SK-N-SH (cell line): ENCODE results near the gene DDAH2. TPM values are rescaled to one million over a fixed set of nuclear protein-coding genes. Genes with fewer than 3 reads are reported as not detected.

Experiments
- CTCF ChIA-PET: fragments of 300-600, 350-600 bp; formaldehyde crosslinking; extraction: SDS; loops from one replicate; lab custom pipeline; 2021; lab: Yijun Ruan, JAX
- POLR2A ChIA-PET: fragments of 350-600 bp; sonication (Branson Sonifier 250); formaldehyde crosslinking; extraction: SDS; loops from one replicate; lab custom pipeline; 2020; ENCODE audit warnings: antibody characterized with exemption, inconsistent platforms; lab: Yijun Ruan, JAX
- DNase-seq: peaks from one replicate; pipeline ENCODE4 v3.0.0; 2012
- H2AFZ ChIP-seq: fragments of 200-600 bp; sonication (generic); 2 replicates; pipeline ENCODE4 v1.8.1; 2016; ENCODE audit warnings: antibody characterized with exemption, mild to moderate bottlenecking, low read depth
- H3F3A ChIP-seq: fragments of 200-600 bp; sonication (generic); replicated peaks from 2 replicates; pipeline ENCODE3; 2016; ENCODE audit warnings: antibody characterized with exemption, mild to moderate bottlenecking; ENCODE audit not compliant: insufficient read depth
- H3K27ac ChIP-seq, 2 experiments: fragments of 200-500 bp in 1 of 2; fragments of 200-600 bp in 1 of 2; sonication (Bioruptor generic) in 1 of 2; sonication (generic), shearing (Covaris generic) in 1 of 2; 2 replicates each; pipeline versions ENCODE4 v1.5.1 to v1.6.1; 2014 to 2016; ENCODE audit warnings: low read depth in 2 of 2, inconsistent platforms in 1 of 2, low read length in 1 of 2, mild to moderate bottlenecking in 1 of 2, mixed read lengths in 1 of 2
- H3K27me3 ChIP-seq: fragments of 200-600 bp; sonication (generic), shearing (Covaris generic); 2 replicates; pipeline ENCODE4 v1.6.1; 2016; ENCODE audit warnings: mixed run types; ENCODE audit not compliant: insufficient read depth
- H3K36me3 ChIP-seq, 2 experiments: fragments of 200-500 bp in 1 of 2; fragments of 200-600 bp in 1 of 2; sonication (Bioruptor generic) in 1 of 2; sonication (generic) in 1 of 2; replicated peaks in 1 of 2; 2 replicates each; pipeline versions ENCODE3 to v1.5.1; 2014 to 2016; ENCODE audit warnings: low read length in 1 of 2, mild to moderate bottlenecking in 1 of 2; ENCODE audit not compliant: insufficient read depth in 2 of 2, control insufficient read depth in 1 of 2
- H3K4me1 ChIP-seq, 2 experiments: fragments of 200-500 bp in 1 of 2; fragments of 200-600 bp in 1 of 2; sonication (Bioruptor generic) in 1 of 2; sonication (generic), shearing (Covaris generic) in 1 of 2; 2 replicates each; pipeline versions ENCODE4 v1.5.1 to v1.6.1; 2014 to 2016; ENCODE audit warnings: low read depth in 1 of 2, low read length in 1 of 2, mixed run types in 1 of 2; ENCODE audit not compliant: insufficient read depth in 2 of 2, control insufficient read depth in 1 of 2
- H3K4me2 ChIP-seq: fragments of 200-600 bp; sonication (generic), shearing (Covaris generic); 2 replicates; pipeline ENCODE4 v1.6.1; 2017; ENCODE audit warnings: mixed run types
- H3K4me3 ChIP-seq, 2 experiments: fragments of 200-500 bp in 1 of 2; fragments of 200-600 bp in 1 of 2; sonication (Bioruptor generic) in 1 of 2; sonication (generic), shearing (Covaris generic) in 1 of 2; 2 replicates each; pipeline versions ENCODE4 v1.5.1 to v1.8.1; 2014 to 2016; ENCODE audit warnings: low read depth in 2 of 2, inconsistent platforms in 1 of 2, low read length in 1 of 2, mild to moderate bottlenecking in 1 of 2, mixed read lengths in 1 of 2, moderate library complexity in 1 of 2
- H3K79me2 ChIP-seq: fragments of 200-600 bp; sonication (generic); 2 replicates; pipeline ENCODE4 v1.8.1; 2017; ENCODE audit warnings: mild to moderate bottlenecking; ENCODE audit not compliant: insufficient read depth
- H3K9ac ChIP-seq: fragments of 200-600 bp; sonication (generic); 2 replicates; pipeline ENCODE4 v1.6.1; 2017; ENCODE audit warnings: mixed run types
- H3K9me2 ChIP-seq: fragments of 200-600 bp; sonication (generic); 2 replicates; pipeline ENCODE4 v1.6.1; 2017; ENCODE audit warnings: mixed run types
- H3K9me3 ChIP-seq: fragments of 200-600 bp; sonication (generic); 2 replicates; pipeline ENCODE4 v1.6.1; 2017; ENCODE audit warnings: mixed run types, mild to moderate bottlenecking, moderate library complexity
- H4K20me1 ChIP-seq: fragments of 200-600 bp; sonication (generic); 2 replicates; pipeline ENCODE4 v1.6.1; 2017; ENCODE audit warnings: mild to moderate bottlenecking, mixed run types; ENCODE audit not compliant: insufficient read depth
- FOXJ3 ChIP-seq: sonication (generic); formaldehyde crosslinking; IDR thresholded peaks from 2 replicates; pipeline ENCODE4 v1.5.1; 2020; ENCODE audit warnings: mild to moderate bottlenecking, missing genetic modification reagents
- JUND ChIP-seq: IDR thresholded peaks from 2 replicates; pipeline ENCODE4 v1.4.0; 2012
- MEF2A ChIP-seq: IDR thresholded peaks from 2 replicates; pipeline ENCODE4 v1.4.0; 2012; ENCODE audit warnings: low read depth, borderline replicate concordance
- RCOR1 ChIP-seq: fragments of 150-350 bp; IDR thresholded peaks from 2 replicates; pipeline ENCODE4 v1.6.1; 2017; ENCODE audit warnings: antibody characterized with exemption, low read length
- WGBS: methylation state at CpG from one replicate; pipeline ENCODE4 v1.1.6; 2017; ENCODE audit warnings: low lambda C conversion rate; 5-methylcytosine and 5-hydroxymethylcytosine counted together
- polyA plus RNA-seq, 3 experiments: library from polyadenylated mRNA; depleted of rRNA; stranded (reverse); fragments of >200 nt; gene quantifications; 2 replicates each; pipeline ENCODE4 v1.2.3, GENCODE V29; 2012
- TF ChIP-seq, protein P1 (sequence below): fragments of 200-600 bp; sonication (generic); IDR thresholded peaks from 2 replicates; pipeline ENCODE4 v1.6.1; 2017; ENCODE audit warnings: antibody characterized with exemption, mild to moderate bottlenecking, moderate library complexity
- TF ChIP-seq, protein P2 (sequence below): IDR thresholded peaks from 2 replicates; pipeline ENCODE4 v1.4.0; 2012; ENCODE audit warnings: low read depth, borderline replicate concordance
- TF ChIP-seq, protein P3 (sequence below): IDR thresholded peaks from 2 replicates; pipeline ENCODE4 v1.4.0; 2012; ENCODE audit warnings: low read depth
- TF ChIP-seq, protein P4 (sequence below): fragments of 150-350 bp; IDR thresholded peaks from 2 replicates; pipeline ENCODE4 v1.6.1; 2016; ENCODE audit warnings: mild to moderate bottlenecking, low read depth, low read length
- TF ChIP-seq, protein P5 (sequence below): IDR thresholded peaks from 2 replicates; pipeline ENCODE4 v1.6.1; 2012; ENCODE audit warnings: mild to moderate bottlenecking, low read depth, low read length, moderate library complexity

DDAH2 gene
- polyA plus RNA-seq, 1 of the 3 experiments (the other 2 are of a cell fraction) = 180 TPM

DNA sequence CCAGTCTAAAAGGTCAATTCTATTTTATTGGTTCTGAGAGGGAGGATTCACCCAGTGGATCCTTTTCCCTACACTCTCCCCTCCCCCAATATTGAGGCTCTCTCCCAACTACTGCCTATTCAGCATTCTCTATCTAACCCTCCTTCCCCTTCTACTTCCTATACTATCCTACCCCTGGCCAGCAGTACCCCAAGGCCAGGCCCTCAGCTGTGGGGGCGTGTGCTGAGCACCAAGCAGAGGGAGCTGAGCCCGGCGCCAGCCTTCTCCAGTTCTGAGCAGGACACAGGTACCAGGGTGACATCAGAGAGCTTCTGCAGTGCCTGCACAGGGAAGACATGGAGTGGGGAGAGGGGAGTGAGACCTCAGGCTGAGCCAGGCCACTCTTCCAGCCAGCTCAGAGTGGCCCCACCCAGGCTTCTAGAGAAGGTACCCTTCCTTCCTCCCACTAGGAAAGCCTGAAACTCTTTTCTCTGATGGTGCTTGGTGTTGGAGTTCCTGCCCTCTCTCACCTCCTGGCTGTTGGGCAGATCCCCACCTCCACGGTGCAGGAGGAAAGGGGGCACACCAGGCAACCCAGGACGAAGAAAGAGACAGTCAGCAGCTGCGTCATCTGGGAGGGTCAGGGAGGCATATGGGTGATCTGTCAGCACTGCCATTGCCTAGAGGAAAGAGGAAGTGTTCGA is 1.9 kb downstream of the DDAH2 start:
- peaks cover 22% of the 10 kb centered on the region; the same call in 1 of the 2 replicates for H3K79me2 ChIP-seq
- no peak overlapping the region for H3K4me3 ChIP-seq
- H3K4me1 ChIP-seq = peaks cover 13 to 14% of the 10 kb centered on the region in 2 experiments; a peak in 1 of 4 replicates
- H3F3A ChIP-seq = peaks cover 27% of the 10 kb centered on the region
- H4K20me1 ChIP-seq = peaks cover 9% of the 10 kb centered on the region; the same call in 1 of the 2 replicates
- TF ChIP-seq, protein P1, sequence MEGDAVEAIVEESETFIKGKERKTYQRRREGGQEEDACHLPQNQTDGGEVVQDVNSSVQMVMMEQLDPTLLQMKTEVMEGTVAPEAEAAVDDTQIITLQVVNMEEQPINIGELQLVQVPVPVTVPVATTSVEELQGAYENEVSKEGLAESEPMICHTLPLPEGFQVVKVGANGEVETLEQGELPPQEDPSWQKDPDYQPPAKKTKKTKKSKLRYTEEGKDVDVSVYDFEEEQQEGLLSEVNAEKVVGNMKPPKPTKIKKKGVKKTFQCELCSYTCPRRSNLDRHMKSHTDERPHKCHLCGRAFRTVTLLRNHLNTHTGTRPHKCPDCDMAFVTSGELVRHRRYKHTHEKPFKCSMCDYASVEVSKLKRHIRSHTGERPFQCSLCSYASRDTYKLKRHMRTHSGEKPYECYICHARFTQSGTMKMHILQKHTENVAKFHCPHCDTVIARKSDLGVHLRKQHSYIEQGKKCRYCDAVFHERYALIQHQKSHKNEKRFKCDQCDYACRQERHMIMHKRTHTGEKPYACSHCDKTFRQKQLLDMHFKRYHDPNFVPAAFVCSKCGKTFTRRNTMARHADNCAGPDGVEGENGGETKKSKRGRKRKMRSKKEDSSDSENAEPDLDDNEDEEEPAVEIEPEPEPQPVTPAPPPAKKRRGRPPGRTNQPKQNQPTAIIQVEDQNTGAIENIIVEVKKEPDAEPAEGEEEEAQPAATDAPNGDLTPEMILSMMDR = no peak
- POLR2A ChIA-PET = no interaction called here
- H3K27ac ChIP-seq = no peak overlapping the region
- no peaks in the 10 kb centered on the region for H3K9me3 ChIP-seq
- 94% methylated on average over 6 of the region's 7 CpGs for WGBS
- no peak overlapping the region for H3K4me2 ChIP-seq
- H2AFZ ChIP-seq = no peak overlapping the region
- CTCF ChIA-PET = interaction anchor here (1.5 to 7.3 kb wide), 4 partner anchors 13 to 103 kb away, joined by 6 to 45 read pairs (median 24); partner anchors contain the start of gene MSH5
- H3K9me2 ChIP-seq = no peaks in the 10 kb centered on the region
- H3K9ac ChIP-seq = no peak overlapping the region
- DNase-seq = no peak
- H3K27me3 ChIP-seq = no peaks in the 10 kb centered on the region
- H3K36me3 ChIP-seq = peaks cover 37 to 39% of the 10 kb centered on the region in 2 experiments

DNA sequence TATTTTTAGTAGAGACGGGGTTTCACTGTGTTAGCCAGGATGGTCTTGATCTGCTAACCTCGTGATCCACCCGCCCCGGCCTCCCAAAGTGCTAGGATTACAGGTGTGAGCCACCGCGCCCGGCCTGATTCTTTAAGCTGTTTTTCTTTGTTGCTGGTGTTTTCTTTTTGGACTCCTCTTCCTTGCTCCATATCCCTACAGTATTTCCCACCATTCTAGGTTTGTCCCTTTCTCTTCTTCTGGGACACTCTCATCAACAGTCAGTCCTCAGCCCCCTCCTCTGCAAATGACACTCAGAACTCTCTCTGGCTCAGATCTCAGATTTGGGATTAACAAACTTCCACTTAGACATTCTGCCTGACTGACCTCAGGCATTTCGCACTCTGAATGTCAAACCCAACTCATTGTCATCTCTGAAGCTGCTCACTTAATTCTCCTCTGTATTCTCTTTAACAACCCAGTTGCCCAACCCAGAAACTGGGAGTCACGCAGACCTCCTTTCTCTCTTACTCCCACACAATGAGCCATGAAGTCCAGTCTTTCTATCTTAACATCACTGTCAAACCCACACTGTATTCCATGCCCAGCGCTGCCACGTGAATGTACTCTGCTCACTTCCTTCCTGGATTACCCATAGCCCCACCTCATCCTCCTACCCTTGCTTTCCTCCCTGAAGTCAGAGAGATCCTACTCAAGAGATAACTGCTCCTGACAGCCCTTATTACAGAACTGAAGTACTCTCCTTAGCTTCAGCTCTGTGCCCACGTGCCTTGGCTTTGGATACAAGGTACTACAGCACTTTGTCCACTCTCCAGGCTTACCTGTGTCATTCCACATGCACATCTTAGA is 3.4 kb downstream of the DDAH2 start:
- Histone ChIP-seq H3K27ac (no peak overlapping the region), H3K27me3 (no peaks in the 10 kb centered on the region), H4K20me1 (peaks cover 6% of the 10 kb centered on the region; the same call in 1 of the 2 replicates), H3K4me2 (no peak overlapping the region), H3F3A (peaks cover 12% of the 10 kb centered on the region), H3K9ac (no peak overlapping the region), H3K9me3 (no peaks in the 10 kb centered on the region), H3K36me3 (peaks cover 23 to 28% of the 10 kb centered on the region in 2 experiments), H3K4me1 (peaks cover 11 to 12% of the 10 kb centered on the region in 2 experiments; a peak in 1 of 4 replicates), H3K9me2 (no peaks in the 10 kb centered on the region), H2AFZ (no peak overlapping the region), H3K4me3 (no peak overlapping the region), H3K79me2 (peaks cover 13% of the 10 kb centered on the region; the same call in 1 of the 2 replicates)
- ChIA-PET CTCF (no interaction called here), POLR2A (interaction anchor here (0.5 kb wide), 1 partner anchor 107 kb away, joined by 3 read pairs; no protein-coding TSS in a partner anchor)
- TF ChIP-seq, protein P2, sequence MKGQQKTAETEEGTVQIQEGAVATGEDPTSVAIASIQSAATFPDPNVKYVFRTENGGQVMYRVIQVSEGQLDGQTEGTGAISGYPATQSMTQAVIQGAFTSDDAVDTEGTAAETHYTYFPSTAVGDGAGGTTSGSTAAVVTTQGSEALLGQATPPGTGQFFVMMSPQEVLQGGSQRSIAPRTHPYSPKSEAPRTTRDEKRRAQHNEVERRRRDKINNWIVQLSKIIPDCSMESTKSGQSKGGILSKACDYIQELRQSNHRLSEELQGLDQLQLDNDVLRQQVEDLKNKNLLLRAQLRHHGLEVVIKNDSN = no peak
- TF ChIP-seq, protein P3, sequence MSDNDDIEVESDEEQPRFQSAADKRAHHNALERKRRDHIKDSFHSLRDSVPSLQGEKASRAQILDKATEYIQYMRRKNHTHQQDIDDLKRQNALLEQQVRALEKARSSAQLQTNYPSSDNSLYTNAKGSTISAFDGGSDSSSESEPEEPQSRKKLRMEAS = no peak
- TF ChIP-seq, protein P4, sequence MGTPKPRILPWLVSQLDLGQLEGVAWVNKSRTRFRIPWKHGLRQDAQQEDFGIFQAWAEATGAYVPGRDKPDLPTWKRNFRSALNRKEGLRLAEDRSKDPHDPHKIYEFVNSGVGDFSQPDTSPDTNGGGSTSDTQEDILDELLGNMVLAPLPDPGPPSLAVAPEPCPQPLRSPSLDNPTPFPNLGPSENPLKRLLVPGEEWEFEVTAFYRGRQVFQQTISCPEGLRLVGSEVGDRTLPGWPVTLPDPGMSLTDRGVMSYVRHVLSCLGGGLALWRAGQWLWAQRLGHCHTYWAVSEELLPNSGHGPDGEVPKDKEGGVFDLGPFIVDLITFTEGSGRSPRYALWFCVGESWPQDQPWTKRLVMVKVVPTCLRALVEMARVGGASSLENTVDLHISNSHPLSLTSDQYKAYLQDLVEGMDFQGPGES = no peak
- TF ChIP-seq RCOR1 = no peak
- TF ChIP-seq, protein P5, sequence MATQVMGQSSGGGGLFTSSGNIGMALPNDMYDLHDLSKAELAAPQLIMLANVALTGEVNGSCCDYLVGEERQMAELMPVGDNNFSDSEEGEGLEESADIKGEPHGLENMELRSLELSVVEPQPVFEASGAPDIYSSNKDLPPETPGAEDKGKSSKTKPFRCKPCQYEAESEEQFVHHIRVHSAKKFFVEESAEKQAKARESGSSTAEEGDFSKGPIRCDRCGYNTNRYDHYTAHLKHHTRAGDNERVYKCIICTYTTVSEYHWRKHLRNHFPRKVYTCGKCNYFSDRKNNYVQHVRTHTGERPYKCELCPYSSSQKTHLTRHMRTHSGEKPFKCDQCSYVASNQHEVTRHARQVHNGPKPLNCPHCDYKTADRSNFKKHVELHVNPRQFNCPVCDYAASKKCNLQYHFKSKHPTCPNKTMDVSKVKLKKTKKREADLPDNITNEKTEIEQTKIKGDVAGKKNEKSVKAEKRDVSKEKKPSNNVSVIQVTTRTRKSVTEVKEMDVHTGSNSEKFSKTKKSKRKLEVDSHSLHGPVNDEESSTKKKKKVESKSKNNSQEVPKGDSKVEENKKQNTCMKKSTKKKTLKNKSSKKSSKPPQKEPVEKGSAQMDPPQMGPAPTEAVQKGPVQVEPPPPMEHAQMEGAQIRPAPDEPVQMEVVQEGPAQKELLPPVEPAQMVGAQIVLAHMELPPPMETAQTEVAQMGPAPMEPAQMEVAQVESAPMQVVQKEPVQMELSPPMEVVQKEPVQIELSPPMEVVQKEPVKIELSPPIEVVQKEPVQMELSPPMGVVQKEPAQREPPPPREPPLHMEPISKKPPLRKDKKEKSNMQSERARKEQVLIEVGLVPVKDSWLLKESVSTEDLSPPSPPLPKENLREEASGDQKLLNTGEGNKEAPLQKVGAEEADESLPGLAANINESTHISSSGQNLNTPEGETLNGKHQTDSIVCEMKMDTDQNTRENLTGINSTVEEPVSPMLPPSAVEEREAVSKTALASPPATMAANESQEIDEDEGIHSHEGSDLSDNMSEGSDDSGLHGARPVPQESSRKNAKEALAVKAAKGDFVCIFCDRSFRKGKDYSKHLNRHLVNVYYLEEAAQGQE = no peak
- no peak for TF ChIP-seq MEF2A
- TF ChIP-seq FOXJ3 (CRISPR knock-in tag) = no peak
- no peak for TF ChIP-seq JUND
- 92% methylated on average over 12 of the region's 12 CpGs for WGBS
- no peak for DNase-seq
